Motor neuron (in vitro differentiated cells): ENCODE data around the gene SRGAP2B. TPM values are rescaled to one million over a fixed set of nuclear protein-coding genes. Genes with fewer than 3 reads are reported as not detected.
A peak's percentile ranks its signal among the peaks of the same experiment; 100 is the strongest.
"Not testable (repeated sequence)": the region's sequence is repeated elsewhere in the genome, so short reads cannot be mapped to it uniquely, and the experiment has no call there.

Source experiments
- ATAC-seq, 8 experiments: fragments of 200-7000 bp; cut with Tn5 transposase; replicated peaks in 6 of 8; 2 replicates each; pipeline ENCODE4 v1.8.0; 2021; ENCODE audit warnings: mild to moderate bottlenecking in 8 of 8, moderate library complexity in 8 of 8
- H3K27ac ChIP-seq, 2 donors: fragments of 250-450 bp; sonication (Bioruptor Pico); 2 replicates each; pipeline ENCODE4 v1.9.0; 2021; ENCODE audit warnings: antibody characterized with exemption in 2 of 2, mild to moderate bottlenecking in 2 of 2, moderate library complexity in 1 of 2
- H3K4me1 ChIP-seq, 2 donors: fragments of 250-450 bp; sonication (Bioruptor Pico); replicated peaks in 1 of 2; 2 replicates each; pipeline ENCODE4 v1.6.1; 2021; ENCODE audit warnings: antibody characterized with exemption in 2 of 2, mild to moderate bottlenecking in 2 of 2, moderate library complexity in 1 of 2
- H3K4me3 ChIP-seq, 5 donors: fragments of 250-450 bp; sonication (Bioruptor Pico); 2 replicates each; pipeline ENCODE4 v1.9.0; 2021; ENCODE audit warnings: antibody characterized with exemption in 5 of 5, mild to moderate bottlenecking in 5 of 5, moderate library complexity in 4 of 5
- WGBS, 10 experiments: fragments of 450-650 bp; shearing (Covaris generic); methylation state at CpG; one replicate each; pipeline ENCODE4 v1.0.0; 2022; 5-methylcytosine and 5-hydroxymethylcytosine counted together
- in situ Hi-C, 9 experiments: fragments of 400-800 bp; cut with MboI; loops; one replicate each; pipeline ENCODE4 v1.15.0; 2021; ENCODE audit warnings: low sequenced_read_pairs in 9 of 9, low pct_unique_long_range_greater_than_20kb in 2 of 9; ENCODE audit not compliant: unreplicated experiment in 9 of 9
- total RNA-seq, 8 experiments: library from RNA; unstranded; fragments of 300-600 nt; gene quantifications; 2 replicates each; pipeline versions ENCODE4 v1.2.3 to v1.2.4, GENCODE V29; 2022

The SRGAP2B gene
- total RNA-seq, 8 experiments from 2014 or later = 9.8 to 28.6 (median 14.3) TPM

DNA sequence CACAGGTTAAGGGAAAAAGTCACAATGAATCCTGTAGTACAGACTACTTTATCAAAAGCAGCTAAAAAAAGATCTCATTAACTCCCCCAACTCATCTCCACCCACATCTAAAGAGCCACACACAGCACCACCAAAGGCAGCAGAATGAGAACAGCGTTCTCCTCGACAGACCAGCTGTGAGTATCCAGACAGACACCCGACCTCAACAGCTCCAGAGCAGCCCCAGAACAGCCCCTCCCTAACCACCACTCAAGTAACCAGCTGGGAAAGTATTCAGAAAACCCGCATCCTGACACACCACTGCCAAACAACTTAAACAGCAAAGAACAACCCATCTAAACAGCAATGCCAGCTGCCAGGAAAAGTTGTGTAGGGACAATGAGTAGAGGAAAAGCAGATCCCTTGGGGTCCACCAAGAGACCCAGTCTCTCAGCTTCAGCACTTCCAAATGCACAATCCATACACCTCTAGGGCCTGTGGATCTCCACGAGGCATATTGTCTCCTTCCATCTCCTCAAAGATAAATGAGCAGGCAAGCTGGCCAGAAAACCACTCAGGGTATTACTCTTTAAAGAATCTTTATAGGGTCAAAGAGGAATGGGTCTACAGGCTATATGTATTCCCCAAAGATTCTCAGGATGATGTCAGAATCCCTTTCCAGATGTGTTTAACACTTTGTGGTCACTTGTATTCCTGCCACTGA, 49.4 kb downstream of the SRGAP2B start:
- H3K4me3 ChIP-seq, H3K4me1 ChIP-seq, in situ Hi-C loops, H3K27ac ChIP-seq: not testable (repeated sequence)
- no CpG with 5 or more reads among the region's 5 CpGs for WGBS, 10 experiments
- peak in 7 of 8 experiments; percentile 27 to 70 (median 38) for ATAC-seq

DNA sequence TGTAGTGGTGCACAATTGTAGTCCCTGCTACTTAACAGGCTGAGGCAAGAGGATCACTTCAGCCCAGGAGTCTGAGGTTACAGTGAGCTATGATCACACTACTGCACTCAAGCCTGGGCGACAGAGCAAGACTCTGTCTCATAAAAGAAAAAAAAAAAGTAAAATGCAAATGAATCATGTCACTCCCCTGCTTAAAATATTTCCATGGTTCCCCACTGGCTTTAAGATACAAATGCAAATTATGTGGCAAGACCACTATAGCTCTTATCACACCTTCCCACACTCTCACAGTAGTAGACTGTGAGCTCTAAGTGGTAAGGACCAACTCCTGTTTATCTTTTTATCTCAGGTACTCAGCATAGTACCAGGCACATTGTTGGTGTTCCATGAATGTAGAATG, 53.6 kb downstream of the SRGAP2B start:
- H3K4me3 ChIP-seq, in situ Hi-C loops, H3K4me1 ChIP-seq, H3K27ac ChIP-seq: not testable (repeated sequence)
- WGBS, 10 experiments = no CpG with 5 or more reads among the region's 1 CpG
- ATAC-seq = peak in 2 of 8 experiments; percentile 38 to 41

DNA sequence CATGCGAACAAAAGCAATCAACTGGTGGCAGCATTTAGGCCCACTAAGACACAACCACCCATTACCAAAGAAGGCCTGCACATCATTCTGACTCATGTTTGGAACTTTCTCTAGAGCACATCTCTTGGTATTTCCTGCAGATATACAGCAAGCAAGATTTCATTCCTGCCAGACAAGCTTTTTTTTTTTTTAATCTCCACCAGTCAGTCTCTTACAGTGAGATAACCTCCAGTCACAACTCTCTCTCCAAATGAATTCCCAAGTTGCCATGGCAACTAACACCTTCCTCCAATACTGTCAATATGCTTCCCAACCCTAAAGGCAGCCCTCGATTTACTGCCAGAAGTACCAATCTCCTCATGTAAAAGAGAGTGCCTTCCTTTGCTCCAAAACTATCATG, 59.1 kb downstream of the SRGAP2B start:
- in situ Hi-C loops, H3K4me1 ChIP-seq, H3K27ac ChIP-seq, H3K4me3 ChIP-seq: not testable (repeated sequence)
- WGBS, 10 experiments = no CpG with 5 or more reads among the region's 2 CpGs
- ATAC-seq = peak in 4 of 8 experiments; percentile 19 to 32 (median 22)

- ATAC-seq = peak in 1 of 8 experiments; percentile 56
- H3K27ac ChIP-seq, H3K4me3 ChIP-seq, in situ Hi-C loops, H3K4me1 ChIP-seq: not testable (repeated sequence)
- no CpG with 5 or more reads among the region's 2 CpGs for WGBS, 10 experiments
Measured at GRCh38 chr1:145033523-145033922, 61.6 kb downstream of the SRGAP2B start.

DNA sequence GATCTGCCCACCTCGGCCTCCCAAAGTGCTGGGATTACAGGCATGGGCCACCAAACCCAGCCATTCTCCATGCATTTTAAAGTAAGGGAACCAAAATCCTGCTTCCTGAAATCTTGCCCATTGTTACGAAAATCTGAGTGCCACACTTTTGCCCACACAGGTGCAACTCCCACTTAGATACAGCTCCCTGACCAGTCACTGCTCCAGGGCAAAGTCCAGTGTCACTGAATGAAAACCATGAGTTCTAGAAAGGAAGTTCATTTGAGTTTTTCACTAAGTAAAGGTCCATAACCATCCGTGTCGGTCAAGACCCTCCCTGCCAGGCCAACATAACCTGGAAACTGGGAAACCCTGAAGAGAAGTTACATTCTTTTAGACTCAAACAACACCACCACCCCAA, 67.9 kb downstream of the SRGAP2B start:
- in situ Hi-C loops, H3K27ac ChIP-seq, H3K4me3 ChIP-seq, H3K4me1 ChIP-seq, ATAC-seq: not testable (repeated sequence)
- no CpG with 5 or more reads among the region's 4 CpGs for WGBS, 10 experiments

- in situ Hi-C loops, H3K27ac ChIP-seq, H3K4me1 ChIP-seq, H3K4me3 ChIP-seq: not testable (repeated sequence)
- ATAC-seq = peak in 1 of 8 experiments; percentile 57
Measured at GRCh38 chr1:145025286-145025685, 69.8 kb downstream of the SRGAP2B start.

- H3K4me3 ChIP-seq, in situ Hi-C loops, H3K27ac ChIP-seq, H3K4me1 ChIP-seq: not testable (repeated sequence)
- peak in 1 of 8 experiments; percentile 40 for ATAC-seq
- no CpG with 5 or more reads among the region's 2 CpGs for WGBS, 10 experiments
Measured at GRCh38 chr1:145022259-145022658, 72.9 kb downstream of the SRGAP2B start.

GRCh38 chr1:145021749-145022148, 73.4 kb downstream of the SRGAP2B start:
- peak in 3 of 8 experiments; percentile 42 to 80 (median 55) for ATAC-seq
- H3K4me3 ChIP-seq, H3K4me1 ChIP-seq, H3K27ac ChIP-seq, in situ Hi-C loops: not testable (repeated sequence)
- WGBS, 10 experiments = no CpG with 5 or more reads among the region's 4 CpGs

DNA sequence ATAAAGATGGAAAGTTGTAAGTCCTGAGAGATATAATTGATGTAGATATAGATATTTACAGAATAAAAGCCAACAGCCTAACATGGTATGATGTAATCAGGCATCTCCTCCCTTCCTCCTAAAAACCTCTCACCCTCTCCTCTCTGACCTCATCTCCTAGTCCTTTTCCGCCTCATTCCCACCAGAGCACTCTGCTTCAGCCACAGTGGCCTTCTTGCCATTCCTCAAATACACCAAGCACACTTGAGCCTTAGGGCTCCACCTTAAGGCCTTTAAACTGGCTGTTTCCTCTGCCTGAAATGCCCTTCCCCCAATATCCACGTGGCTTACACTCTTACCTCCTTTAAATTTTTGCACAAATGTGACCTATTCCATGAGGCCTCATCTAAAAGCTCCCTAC, 75.4 kb downstream of the SRGAP2B start:
- H3K27ac ChIP-seq, H3K4me3 ChIP-seq, H3K4me1 ChIP-seq, in situ Hi-C loops, ATAC-seq: not testable (repeated sequence)
- 100% methylated on average over 1 of the region's 2 CpGs; no CpG with 5 or more reads in 9 of the 10 experiments for WGBS, 10 experiments

DNA sequence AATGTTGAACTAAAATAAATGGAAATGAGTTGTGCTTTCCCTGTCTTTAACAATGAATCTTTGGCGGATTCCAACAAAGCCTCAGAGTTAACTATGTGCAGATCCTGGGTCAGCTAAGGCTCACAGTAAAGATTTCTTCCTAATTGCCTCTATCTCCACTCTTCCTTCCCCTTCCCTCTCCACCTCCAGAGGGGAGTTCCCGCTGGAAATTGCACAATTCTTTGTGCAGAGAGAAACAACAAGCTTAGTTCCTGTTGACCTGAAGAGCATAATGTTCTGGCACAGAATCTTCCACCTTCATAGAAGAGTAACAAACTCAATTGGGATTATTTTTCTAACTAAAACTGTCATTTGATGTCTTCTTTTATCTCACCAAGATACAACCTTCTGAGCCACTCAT, 77.4 kb downstream of the SRGAP2B start:
- ATAC-seq = peak in 4 of 8 experiments; percentile 11 to 36 (median 18)
- H3K4me3 ChIP-seq, H3K27ac ChIP-seq, H3K4me1 ChIP-seq, in situ Hi-C loops: not testable (repeated sequence)
- WGBS, 10 experiments = no CpG with 5 or more reads among the region's 2 CpGs

GRCh38 chr1:145016492-145016862, 78.7 kb downstream of the SRGAP2B start:
- ATAC-seq = peak in 1 of 8 experiments; percentile 16
- H3K4me3 ChIP-seq, H3K27ac ChIP-seq, in situ Hi-C loops, H3K4me1 ChIP-seq: not testable (repeated sequence)

GRCh38 chr1:145015744-145016491, 79.2 kb downstream of the SRGAP2B start:
- H3K4me3 ChIP-seq, in situ Hi-C loops, H3K4me1 ChIP-seq, H3K27ac ChIP-seq: not testable (repeated sequence)
- WGBS, 10 experiments = no CpG with 5 or more reads among the region's 2 CpGs
- ATAC-seq = peak in 5 of 8 experiments; percentile 28 to 92 (median 73)

DNA sequence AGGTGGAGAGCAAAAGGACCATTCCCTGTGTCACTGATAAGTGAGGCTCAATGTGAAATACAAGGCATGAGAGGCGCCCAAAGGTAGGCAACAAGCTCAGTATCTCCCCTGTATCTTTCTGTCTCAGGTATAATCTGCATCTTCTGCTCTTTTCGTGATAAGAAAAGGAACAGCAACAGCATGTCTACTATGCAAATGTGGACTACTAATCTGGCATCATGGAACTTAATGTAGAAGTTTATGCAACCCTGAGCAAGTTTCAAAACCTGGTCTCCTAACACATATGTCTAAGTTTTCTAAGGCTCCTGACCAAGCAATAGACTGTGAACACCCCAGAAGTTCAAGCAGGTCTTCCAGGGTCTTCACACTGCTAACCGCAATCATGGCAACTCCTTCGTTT, 81.8 kb downstream of the SRGAP2B start:
- H3K27ac ChIP-seq = not testable (repeated sequence)

GRCh38 chr1:145011811-145012210, 83.3 kb downstream of the SRGAP2B start:
- no CpG with 5 or more reads among the region's 4 CpGs for WGBS, 10 experiments
- in situ Hi-C loops, H3K4me1 ChIP-seq, H3K27ac ChIP-seq, ATAC-seq, H3K4me3 ChIP-seq: not testable (repeated sequence)

More for the DNA sequence above, 81.8 kb downstream of the SRGAP2B start:
- H3K4me1 ChIP-seq, H3K4me3 ChIP-seq, in situ Hi-C loops, ATAC-seq: not testable (repeated sequence)
- no CpG with 5 or more reads among the region's 4 CpGs for WGBS, 10 experiments
